Gastroesophageal sphincter (tissue), 4 donors: Measurements from ENCODE around the gene PDE8B. TPM values are rescaled to one million over a fixed set of nuclear protein-coding genes. Genes with fewer than 3 reads are reported as not detected.

Experiments
- ATAC-seq: fragments of 150-250 bp; one replicate; pipeline ENCODE4 v1.9.1; 2016; ENCODE audit warnings: mild to moderate bottlenecking, moderate library complexity
- H3K27ac ChIP-seq, 4 donors: fragments of 200-600 bp; sonication (generic) in 3 of 4; 1 replicate in 3 of 4; 2 replicates in 1 of 4; pipeline ENCODE4 v1.5.1; 2016 to 2019
- H3K27me3 ChIP-seq: fragments of 200-600 bp; sonication (generic); one replicate; pipeline ENCODE4 v1.5.1; 2019
- H3K36me3 ChIP-seq, 2 donors: fragments of 200-600 bp; sonication (generic); one replicate each; pipeline ENCODE4 v1.5.1; 2019; ENCODE audit warnings: control low read depth in 1 of 2
- H3K4me1 ChIP-seq, 3 donors: fragments of 200-600 bp; sonication (generic); 1 replicate in 2 of 3; 2 replicates in 1 of 3; pipeline ENCODE4 v1.5.1; 2016 to 2019; ENCODE audit warnings: control low read depth in 2 of 3
- H3K4me3 ChIP-seq, 2 donors: fragments of 200-600 bp; sonication (generic); one replicate each; pipeline ENCODE4 v1.5.1; 2019; ENCODE audit warnings: mild to moderate bottlenecking in 1 of 2, moderate library complexity in 1 of 2
- H3K9me3 ChIP-seq, 3 donors: fragments of 200-600 bp; sonication (generic); one replicate each; pipeline ENCODE4 v1.5.1; 2017 to 2019; ENCODE audit warnings: control low read depth in 2 of 3
- CTCF ChIP-seq, 4 experiments: fragments of 200-600 bp in 2 of 4; fragments of 450-650 bp in 2 of 4; sonication (generic) in 1 of 4; IDR thresholded peaks; one replicate each; pipeline ENCODE4 v1.5.1; 2017 to 2019; ENCODE audit warnings: antibody characterized with exemption in 4 of 4, mild to moderate bottlenecking in 2 of 4, moderate library complexity in 2 of 4
- EP300 ChIP-seq: sonication (generic); formaldehyde crosslinking; IDR thresholded peaks from one replicate; pipeline ENCODE4 v1.6.1; 2017; ENCODE audit warnings: antibody characterized with exemption, mild to moderate bottlenecking
- POLR2A ChIP-seq, 2 donors: fragments of 450-650 bp; IDR thresholded peaks; one replicate each; pipeline ENCODE4 v1.6.1; 2017; ENCODE audit warnings: antibody characterized with exemption in 2 of 2, mild to moderate bottlenecking in 2 of 2, moderate library complexity in 1 of 2
- POLR2AphosphoS5 ChIP-seq: sonication (generic); formaldehyde crosslinking; IDR thresholded peaks from one replicate; pipeline ENCODE4 v1.6.1; 2017; ENCODE audit warnings: antibody characterized with exemption
- WGBS, 2 donors: methylation state at CpG; one replicate each; pipeline ENCODE4 v1.1.5; 2018; ENCODE audit warnings: low coverage in 1 of 2; 5-methylcytosine and 5-hydroxymethylcytosine counted together
- total RNA-seq, 4 donors: library from RNA; depleted of rRNA; stranded (reverse); fragments of >200 nt; gene quantifications; one replicate each; pipeline ENCODE4 v1.1.0, GENCODE V29; 2016

The PDE8B gene
- total RNA-seq, 4 donors from 2014 or later, result 0.96 to 11.0 (median 2.3) TPM

- H3K4me3 ChIP-seq, result no peak overlapping the region
- no peak for ATAC-seq
- H3K9me3 ChIP-seq, result no peaks in the 10 kb centered on the region
- H3K4me1 ChIP-seq, result no peaks in the 10 kb centered on the region
- 83 to 90% methylated on average over 1 to 4 of the region's 5 CpGs for WGBS, 2 donors
- TF ChIP-seq EP300, result no peak
- no peak for TF ChIP-seq POLR2AphosphoS5
- no peak for TF ChIP-seq POLR2A (IDR thresholded peaks at IDR 0.05)
- no peak for TF ChIP-seq CTCF (IDR thresholded peaks at IDR 0.05)
- H3K27ac ChIP-seq, result no peak overlapping the region
- no peaks in the 10 kb centered on the region for H3K36me3 ChIP-seq
- no peaks in the 10 kb centered on the region for H3K27me3 ChIP-seq
Measured at GRCh38 chr5:77347435-77348098, 137.1 kb downstream of the PDE8B start.

DNA sequence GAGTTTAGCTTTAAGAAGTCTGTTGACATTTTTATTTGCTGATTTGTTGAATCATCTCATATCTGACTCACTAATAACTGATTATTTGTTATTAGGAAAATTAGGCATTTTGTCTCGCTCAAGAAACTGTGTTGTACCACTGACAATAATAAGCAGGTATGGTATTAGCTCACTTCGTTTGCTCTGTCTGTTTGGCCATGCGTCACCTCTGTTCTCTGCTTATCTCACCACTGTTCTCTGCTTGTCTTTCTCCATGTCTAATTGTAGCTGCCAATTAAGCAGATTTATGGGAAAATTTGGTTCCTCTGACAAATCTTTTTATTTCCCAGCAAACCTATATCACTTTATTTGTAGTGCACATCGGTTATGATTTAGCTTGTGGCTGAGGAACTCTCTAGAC lies 142.8 kb downstream of the PDE8B start:
- 89 to 94% methylated on average over 4 of the region's 4 CpGs for whole genome bisulfite sequencing, 2 donors
- no peak overlapping the region for H3K27ac ChIP-seq
- no peaks in the 10 kb centered on the region for H3K9me3 ChIP-seq

DNA sequence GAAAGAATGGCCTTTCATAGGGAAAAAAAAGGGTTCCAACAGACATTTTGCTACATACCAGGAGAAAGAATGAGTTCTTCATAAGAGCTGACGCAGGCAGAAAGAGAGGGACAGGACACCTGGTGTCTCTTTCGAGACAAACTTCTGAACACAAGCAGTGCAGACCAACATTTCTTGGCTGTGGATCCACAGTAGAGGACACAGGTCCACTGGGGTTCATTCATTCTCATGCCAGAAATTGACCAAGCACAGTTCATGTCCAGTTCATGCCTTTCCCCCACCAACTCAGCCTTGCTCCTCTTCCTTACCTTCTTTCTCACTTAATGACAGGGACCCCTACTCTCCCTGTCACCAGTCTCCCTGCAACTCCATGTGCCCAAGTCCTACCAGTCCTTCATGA lies 144.0 kb downstream of the PDE8B start:
- no peak for ATAC-seq
- Histone ChIP-seq H3K4me1 (no peaks in the 10 kb centered on the region), H3K4me3 (no peak overlapping the region), H3K36me3 (no peaks in the 10 kb centered on the region), H3K27me3 (no peaks in the 10 kb centered on the region), H3K9me3 (no peaks in the 10 kb centered on the region), H3K27ac (no peak overlapping the region)
- TF ChIP-seq POLR2A (IDR thresholded peaks at IDR 0.05), result no peak
- no peak for TF ChIP-seq CTCF (IDR thresholded peaks at IDR 0.05)
- TF ChIP-seq POLR2AphosphoS5, result no peak
- no peak for TF ChIP-seq EP300
- 89 to 100% methylated on average over 2 of the region's 2 CpGs for WGBS, 2 donors

More for the DNA sequence above, 142.8 kb downstream of the PDE8B start:
- no peak for ATAC-seq
- no peak for TF ChIP-seq CTCF (IDR thresholded peaks at IDR 0.05)
- no peak for TF ChIP-seq POLR2A (IDR thresholded peaks at IDR 0.05)
- no peak for TF ChIP-seq EP300
- no peak for TF ChIP-seq POLR2AphosphoS5
- no peaks in the 10 kb centered on the region for H3K27me3 ChIP-seq
- no peaks in the 10 kb centered on the region for H3K4me1 ChIP-seq
- no peak overlapping the region for H3K4me3 ChIP-seq
- no peaks in the 10 kb centered on the region for H3K36me3 ChIP-seq

DNA sequence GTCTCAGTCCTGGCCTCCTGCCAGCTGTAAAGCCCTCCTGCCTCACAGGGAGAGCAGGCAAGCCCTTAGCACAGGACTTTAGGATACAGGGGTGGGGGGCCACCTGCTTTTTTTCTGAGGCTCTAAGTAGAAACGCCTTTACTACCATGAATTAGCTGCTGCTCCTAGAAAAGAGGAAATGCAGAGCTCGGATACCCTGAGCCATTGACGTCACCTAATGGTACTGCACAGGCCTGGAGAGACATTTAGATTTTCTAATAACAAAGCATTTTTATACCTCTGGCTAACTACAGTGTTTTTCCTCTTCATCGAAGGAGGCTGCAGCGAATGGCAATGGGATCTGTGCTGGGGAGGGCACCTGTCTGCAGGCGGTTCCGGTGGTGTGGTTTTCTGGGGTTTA lies 144.6 kb downstream of the PDE8B start:
- no peak for ATAC-seq
- no peaks in the 10 kb centered on the region for H3K9me3 ChIP-seq
- H3K36me3 ChIP-seq, result no peaks in the 10 kb centered on the region
- H3K27me3 ChIP-seq, result no peaks in the 10 kb centered on the region
- no peak for TF ChIP-seq POLR2A (IDR thresholded peaks at IDR 0.05)
- no peak for TF ChIP-seq POLR2AphosphoS5
- TF ChIP-seq EP300, result no peak
- TF ChIP-seq CTCF (IDR thresholded peaks at IDR 0.05), result no peak
- no peaks in the 10 kb centered on the region for H3K4me1 ChIP-seq
- WGBS, 2 donors, result 87 to 92% methylated on average over 5 of the region's 7 CpGs
- no peak overlapping the region for H3K4me3 ChIP-seq
- H3K27ac ChIP-seq, result no peak overlapping the region

GRCh38 chr5:77355751-77356150 lies 145.3 kb downstream of the PDE8B start:
- TF ChIP-seq EP300 (no peak), POLR2A (IDR thresholded peaks at IDR 0.05) (no peak), CTCF (IDR thresholded peaks at IDR 0.05) (no peak), POLR2AphosphoS5 (no peak)
- H3K27me3 ChIP-seq, result no peaks in the 10 kb centered on the region
- no peaks in the 10 kb centered on the region for H3K36me3 ChIP-seq
- no peak overlapping the region for H3K27ac ChIP-seq
- H3K4me3 ChIP-seq, result no peak overlapping the region
- no peak for ATAC-seq
- no peaks in the 10 kb centered on the region for H3K4me1 ChIP-seq
- H3K9me3 ChIP-seq, result no peaks in the 10 kb centered on the region
